ENCODE measurements around the gene SOX8.
"Not testable (repeated sequence)": the region's sequence is repeated elsewhere in the genome, so short reads cannot be mapped to it uniquely, and the experiment has no call there.

The SOX8 gene

DNA sequence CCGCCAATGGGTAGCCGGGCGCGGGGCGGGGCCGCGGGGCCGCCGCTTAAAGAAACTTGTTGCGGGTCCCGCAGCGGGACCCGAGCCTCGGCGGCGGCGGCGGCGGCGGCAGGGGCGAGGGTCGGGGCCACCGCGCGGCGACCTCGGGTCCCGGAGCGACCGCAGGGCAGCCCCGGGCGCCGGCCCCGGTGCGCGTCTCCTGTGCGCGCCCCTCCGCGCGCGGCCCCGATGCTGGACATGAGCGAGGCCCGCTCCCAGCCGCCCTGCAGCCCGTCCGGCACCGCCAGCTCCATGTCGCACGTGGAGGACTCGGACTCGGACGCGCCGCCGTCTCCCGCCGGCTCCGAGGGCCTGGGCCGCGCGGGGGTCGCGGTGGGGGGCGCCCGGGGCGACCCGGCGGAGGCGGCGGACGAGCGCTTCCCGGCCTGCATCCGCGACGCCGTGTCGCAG lies at the start of gene SOX8:
Gene SOX8, plus strand, starts transcription at position 76 of the 450 bp plus-strand sequence. Its CDS starts 153 bp downstream, at position 229.
- DNase-seq (ENCODE audit: low read depth) = no peak

DNA sequence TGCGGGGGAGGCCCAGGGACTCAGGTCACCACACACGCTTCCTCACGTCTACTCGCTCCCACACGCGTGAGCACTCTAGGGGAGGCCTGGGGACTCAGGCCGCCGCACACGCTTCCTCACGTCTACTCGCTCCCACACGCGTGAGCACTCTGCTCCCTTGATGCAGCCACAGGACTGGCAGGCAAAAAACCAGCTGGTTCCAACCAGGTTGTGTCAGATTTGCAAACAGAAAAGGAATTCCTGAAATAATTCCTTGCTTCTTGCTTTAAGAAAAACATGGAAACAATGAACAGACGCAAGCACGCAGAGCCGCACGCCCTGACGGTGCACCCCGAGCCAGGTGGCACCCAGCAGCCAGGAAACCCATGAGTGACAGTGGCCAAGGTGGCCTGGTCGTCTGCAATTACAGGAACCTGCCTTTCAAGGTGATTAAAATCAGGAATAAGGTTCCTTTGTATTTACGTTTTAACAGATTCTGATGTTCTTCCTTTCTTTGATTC lies 48.7 kb upstream of the SOX8 start:
- DNase-seq (ENCODE audit: low read depth) = no peak

DNA sequence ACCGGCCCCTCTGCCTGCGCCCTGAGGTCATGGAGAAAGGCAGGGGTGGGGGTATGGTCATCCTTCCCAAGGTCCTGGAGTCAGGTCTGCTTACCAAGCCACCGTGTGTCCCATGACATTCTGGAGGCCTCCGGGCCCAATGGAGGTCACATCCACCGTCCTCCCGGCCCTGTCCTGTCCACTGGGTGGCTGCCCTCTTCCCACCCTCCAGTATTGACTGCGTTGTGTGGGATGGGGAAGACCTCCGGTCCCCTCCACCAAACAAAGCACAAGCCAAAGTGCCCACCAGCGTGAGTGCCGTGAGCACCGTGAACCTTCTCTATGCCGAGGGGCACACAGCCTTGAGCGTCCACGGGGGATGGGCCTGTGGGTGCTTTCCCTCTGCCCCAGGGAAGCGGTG lies 48.0 kb upstream of the SOX8 start:
- no peak for DNase-seq (ENCODE audit: low read depth)

GRCh38 chr16:934178-934577 lies 47.4 kb upstream of the SOX8 start:
- no peak for DNase-seq (ENCODE audit: low read depth)

DNA sequence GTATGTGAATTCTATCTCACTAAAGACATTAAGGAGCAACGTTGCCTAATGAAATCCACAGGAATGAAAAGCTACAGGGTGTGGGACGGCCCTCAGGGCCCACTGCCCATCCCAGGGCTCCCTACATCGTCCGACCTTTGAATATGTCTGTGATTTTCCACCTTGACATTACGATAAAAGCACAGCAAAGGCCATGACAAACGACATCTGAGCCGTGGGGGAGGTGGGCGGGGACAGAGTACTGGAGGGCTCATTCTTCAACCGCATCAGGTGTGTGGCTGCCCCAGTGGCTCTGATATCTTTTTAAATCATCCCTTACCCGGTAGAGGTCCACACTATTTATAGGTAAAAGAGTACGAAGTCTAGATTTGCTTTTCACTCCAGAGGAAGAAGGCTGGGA lies 45.9 kb upstream of the SOX8 start:
- no peak for DNase-seq (ENCODE audit: low read depth)

GRCh38 chr16:937311-937710 lies 44.3 kb upstream of the SOX8 start:
- no peak for DNase-seq (ENCODE audit: low read depth)

DNA sequence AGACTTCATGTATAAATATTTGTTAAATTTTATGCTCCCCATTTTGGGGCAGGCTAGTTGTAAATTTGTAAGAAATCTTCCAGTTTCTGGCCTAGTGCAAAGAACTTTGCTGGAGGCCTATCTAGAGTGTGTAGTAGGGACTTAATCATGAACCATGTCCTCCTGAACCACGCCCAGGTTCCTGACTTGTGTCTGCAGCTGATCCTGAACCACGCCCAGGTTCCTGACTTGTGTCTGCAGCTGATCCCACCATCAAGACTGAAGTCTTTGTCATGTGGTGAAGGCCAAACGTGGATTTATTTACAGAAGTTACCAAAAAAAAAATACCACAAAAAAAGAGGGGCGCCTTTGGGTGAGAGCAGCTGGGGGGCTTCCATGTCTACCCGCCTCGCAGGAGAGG lies 43.8 kb upstream of the SOX8 start:
- no peak for DNase-seq (ENCODE audit: low read depth)

GRCh38 chr16:938136-938535 lies 43.4 kb upstream of the SOX8 start:
- DNase-seq (ENCODE audit: low read depth) = no peak

DNA sequence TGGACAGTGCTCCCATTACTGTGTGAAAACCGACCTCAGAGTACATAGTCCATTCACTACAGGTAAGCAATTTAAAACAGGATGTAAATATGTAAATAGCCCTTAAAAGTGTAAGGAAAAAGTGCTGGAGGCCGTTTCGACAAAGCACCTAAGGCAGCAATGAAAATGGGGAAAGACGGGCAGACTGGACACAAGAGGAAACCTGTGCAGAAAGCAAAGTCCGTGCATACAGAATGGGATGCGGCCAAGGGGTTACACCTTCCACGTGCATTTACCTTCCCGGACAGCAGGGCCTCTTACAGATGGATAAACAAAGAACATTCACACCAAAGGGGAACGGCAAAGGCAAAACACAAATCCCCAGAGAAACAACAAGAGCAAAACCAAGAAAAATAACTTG lies 42.8 kb upstream of the SOX8 start:
- DNase-seq (ENCODE audit: low read depth) = no peak

GRCh38 chr16:939311-939710 lies 42.3 kb upstream of the SOX8 start:
- no peak for DNase-seq (ENCODE audit: low read depth)

GRCh38 chr16:939941-940340 lies 41.6 kb upstream of the SOX8 start:
- DNase-seq (ENCODE audit: low read depth) = no peak

DNA sequence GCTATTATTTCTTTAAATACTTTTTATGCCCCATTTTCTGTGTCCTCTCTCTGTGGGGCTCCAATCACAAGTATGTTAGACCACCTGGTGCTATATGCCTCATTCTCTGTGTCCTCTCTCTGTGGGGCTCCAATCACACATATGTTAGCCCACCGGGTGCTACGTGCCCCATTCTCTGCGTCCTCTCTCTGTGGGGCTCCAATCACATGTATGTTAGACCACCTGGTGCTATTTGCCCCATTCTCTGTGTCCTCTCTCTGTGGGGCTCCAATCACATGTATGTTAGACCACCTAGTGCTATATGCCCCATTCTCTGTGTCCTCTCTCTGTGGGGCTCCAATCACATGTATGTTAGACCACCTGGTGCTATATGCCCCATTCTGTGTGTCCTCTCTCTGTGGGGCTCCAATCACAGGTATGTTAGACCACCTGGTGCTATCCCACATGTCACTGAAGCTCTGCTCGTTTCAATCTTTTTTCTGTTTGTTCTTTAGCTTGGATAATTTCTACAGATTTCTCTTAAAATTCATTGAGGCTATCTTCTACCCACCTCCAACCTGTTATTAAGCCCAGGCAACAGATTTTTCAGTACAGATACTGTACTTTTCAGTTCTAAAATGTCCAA lies 39.0 kb upstream of the SOX8 start:
- DNase-seq (ENCODE audit: low read depth) = no peak

GRCh38 chr16:943971-944370 lies 37.6 kb upstream of the SOX8 start:
- DNase-seq (ENCODE audit: low read depth) = no peak

DNA sequence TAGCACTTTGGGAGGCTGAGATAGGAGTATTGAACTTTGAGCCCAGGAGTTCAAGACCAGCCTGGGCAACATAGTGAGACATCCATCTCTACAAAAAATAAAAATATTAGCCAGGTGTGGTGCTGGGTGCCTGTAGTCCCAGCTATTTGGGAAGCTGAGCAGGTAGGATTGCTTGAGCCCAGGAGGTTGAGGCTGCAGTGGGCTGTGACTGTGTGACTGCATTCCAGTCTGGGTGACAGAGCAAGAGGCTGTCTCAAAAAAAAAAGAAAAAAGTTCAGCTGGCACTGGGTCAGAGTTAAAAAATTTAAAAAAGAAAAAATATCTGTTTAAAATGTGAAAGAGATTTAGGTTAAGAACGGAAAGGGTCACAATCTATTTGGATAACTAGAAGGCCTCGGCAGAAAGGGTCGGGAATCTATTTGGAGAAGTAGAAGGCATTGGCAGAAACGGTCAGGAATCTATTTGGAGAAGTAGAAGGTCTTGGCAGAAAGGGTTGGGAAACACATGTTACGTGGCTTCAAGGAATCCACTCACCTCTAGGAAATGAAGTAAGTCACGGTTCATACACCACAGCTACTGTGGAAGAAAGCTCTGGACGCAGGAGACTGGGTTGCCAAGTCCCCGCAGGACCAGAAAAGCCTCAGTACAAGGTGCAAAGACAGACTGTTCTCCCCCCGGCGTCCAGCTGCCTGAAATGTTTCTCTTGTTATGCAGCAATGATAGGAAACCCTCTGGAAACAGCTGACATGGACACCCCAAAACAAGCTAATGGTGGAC lies 36.1 kb upstream of the SOX8 start:
- no peak for DNase-seq (ENCODE audit: low read depth)

DNA sequence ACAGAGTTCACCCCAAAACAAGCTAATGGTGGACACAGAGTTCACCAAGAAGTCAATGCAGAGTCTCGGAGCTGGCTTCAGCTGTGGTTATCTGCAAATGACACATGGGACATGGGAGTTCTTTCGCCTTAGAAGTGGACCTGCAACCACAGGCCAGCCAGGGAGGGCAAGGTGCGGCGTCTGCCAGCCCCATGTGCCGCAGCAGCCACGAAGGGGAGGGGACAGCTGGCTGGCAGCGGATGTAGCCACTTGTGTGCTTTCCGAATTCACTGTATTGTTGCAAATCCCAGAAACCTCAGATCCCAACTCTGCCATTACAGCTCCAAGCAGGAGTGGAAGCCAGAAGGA lies 35.5 kb upstream of the SOX8 start:
- no peak for DNase-seq (ENCODE audit: low read depth)

- no peak for DNase-seq (ENCODE audit: low read depth)
These were observed 34.2 kb upstream of the SOX8 start for GRCh38 chr16:947255-947921.

- DNase-seq (ENCODE audit: low read depth) = not testable (repeated sequence)
These were observed 33.7 kb upstream of the SOX8 start for GRCh38 chr16:947922-948303.

- DNase-seq (ENCODE audit: low read depth) = not testable (repeated sequence)
These were observed 32.8 kb upstream of the SOX8 start for GRCh38 chr16:948767-949166.

- DNase-seq (ENCODE audit: low read depth) = not testable (repeated sequence)
These were observed 30.6 kb upstream of the SOX8 start for GRCh38 chr16:950733-951573.

GRCh38 chr16:951660-952301 lies 29.8 kb upstream of the SOX8 start:
- no peak for DNase-seq (ENCODE audit: low read depth)

- no peak for DNase-seq (ENCODE audit: low read depth)
These were observed 29.2 kb upstream of the SOX8 start for GRCh38 chr16:952321-952720.

- DNase-seq (ENCODE audit: low read depth) = not testable (repeated sequence)
These were observed 27.8 kb upstream of the SOX8 start for GRCh38 chr16:953818-954217.
